Gastrocnemius medialis (tissue), 4 donors: ENCODE data around the gene TEX12.

Experiments used
- POLR2A ChIP-seq, 2 donors: fragments of 450-650 bp; IDR thresholded peaks; one replicate each; pipeline ENCODE4 v1.6.1; 2017; ENCODE audit warnings: antibody characterized with exemption in 2 of 2, mild to moderate bottlenecking in 2 of 2, moderate library complexity in 2 of 2
- TF ChIP-seq, protein P1 (sequence below), 5 experiments: fragments of 450-650 bp in 3 of 5; fragments of 200-600 bp in 2 of 5; sonication (generic) in 2 of 5; IDR thresholded peaks in 4 of 5; conservative IDR thresholded peaks in 1 of 5; 1 replicate in 4 of 5; 2 replicates in 1 of 5; pipeline ENCODE4 v1.5.1; 2016 to 2019; ENCODE audit warnings: antibody characterized with exemption in 5 of 5, mild to moderate bottlenecking in 3 of 5, moderate library complexity in 3 of 5

DNA sequence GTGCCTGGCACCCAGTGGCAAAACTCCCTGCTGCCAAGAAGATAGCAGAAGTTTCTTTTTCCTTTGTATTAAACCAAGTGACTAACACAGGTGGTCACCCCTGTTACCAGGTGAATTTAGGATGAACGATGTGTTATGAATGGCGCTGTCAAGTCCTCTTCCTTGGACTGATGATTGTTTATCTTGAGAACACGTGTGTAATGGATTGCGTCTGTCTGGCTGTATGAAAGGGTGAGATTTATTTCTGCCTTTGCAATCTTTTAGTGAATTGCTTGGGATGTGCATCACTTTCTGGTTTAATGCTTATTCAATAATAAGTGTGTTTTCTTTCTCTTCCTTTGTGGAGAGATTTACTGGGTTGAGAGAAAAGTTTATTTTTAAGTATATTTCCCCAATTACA lies 44.0 kb upstream of the TEX12 start:
- no peak for TF ChIP-seq POLR2A (IDR thresholded peaks at IDR 0.05)
- TF ChIP-seq, protein P1, sequence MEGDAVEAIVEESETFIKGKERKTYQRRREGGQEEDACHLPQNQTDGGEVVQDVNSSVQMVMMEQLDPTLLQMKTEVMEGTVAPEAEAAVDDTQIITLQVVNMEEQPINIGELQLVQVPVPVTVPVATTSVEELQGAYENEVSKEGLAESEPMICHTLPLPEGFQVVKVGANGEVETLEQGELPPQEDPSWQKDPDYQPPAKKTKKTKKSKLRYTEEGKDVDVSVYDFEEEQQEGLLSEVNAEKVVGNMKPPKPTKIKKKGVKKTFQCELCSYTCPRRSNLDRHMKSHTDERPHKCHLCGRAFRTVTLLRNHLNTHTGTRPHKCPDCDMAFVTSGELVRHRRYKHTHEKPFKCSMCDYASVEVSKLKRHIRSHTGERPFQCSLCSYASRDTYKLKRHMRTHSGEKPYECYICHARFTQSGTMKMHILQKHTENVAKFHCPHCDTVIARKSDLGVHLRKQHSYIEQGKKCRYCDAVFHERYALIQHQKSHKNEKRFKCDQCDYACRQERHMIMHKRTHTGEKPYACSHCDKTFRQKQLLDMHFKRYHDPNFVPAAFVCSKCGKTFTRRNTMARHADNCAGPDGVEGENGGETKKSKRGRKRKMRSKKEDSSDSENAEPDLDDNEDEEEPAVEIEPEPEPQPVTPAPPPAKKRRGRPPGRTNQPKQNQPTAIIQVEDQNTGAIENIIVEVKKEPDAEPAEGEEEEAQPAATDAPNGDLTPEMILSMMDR (IDR thresholded peaks at IDR 0.05 in 4 of 5, conservative IDR thresholded peaks at IDR 0.05 in 1 of 5): no peak
